H1 (cell line): ENCODE data around the gene ZNF521. TPM values are rescaled to one million over a fixed set of nuclear protein-coding genes. Genes with fewer than 3 reads are reported as not detected.

ENCODE experiments used
- CTCF ChIA-PET: fragments of 300-600 bp; sonication (Branson Sonifier 250); formaldehyde crosslinking; loops from one replicate; lab custom pipeline; 2021; ENCODE audit not compliant: partially characterized antibody; lab: Charles Lee
- POLR2A ChIA-PET: fragments of 300-600 bp; sonication (Branson Sonifier 250); formaldehyde crosslinking; loops from one replicate; lab custom pipeline; 2021; ENCODE audit warnings: inconsistent platforms; ENCODE audit not compliant: partially characterized antibody; lab: Charles Lee
- DNase-seq, 2 experiments: peaks; one replicate each; pipeline versions ENCODE4 v3.0.0 to v3.0.0-alpha.2; 2010 to 2022; ENCODE audit warnings: low spot score in 2 of 2, low read depth in 1 of 2, mixed read lengths in 1 of 2
- FAIRE-seq: peaks from 2 replicates; lab custom pipeline; 2011; peaks lifted over from hg19 to GRCh38; lab: Jason Lieb, UNC
- H2AFZ ChIP-seq: 2 replicates; pipeline ENCODE4 v1.8.1; 2012; ENCODE audit warnings: low read length, inconsistent platforms
- H2AK5ac ChIP-seq: 2 replicates; pipeline ENCODE4 v1.6.1; 2013; ENCODE audit warnings: low read depth, low read length
- H2BK120ac ChIP-seq: replicated peaks from 2 replicates; pipeline ENCODE3; 2013; ENCODE audit warnings: low read depth, low read length, inconsistent platforms
- H2BK12ac ChIP-seq: 2 replicates; pipeline ENCODE4 v1.6.1; 2013; ENCODE audit warnings: low read depth, low read length
- H2BK15ac ChIP-seq: 2 replicates; pipeline ENCODE4 v1.6.1; 2013; ENCODE audit warnings: low read length
- H2BK20ac ChIP-seq: 2 replicates; pipeline ENCODE4 v1.6.1; 2013; ENCODE audit warnings: low read length
- H2BK5ac ChIP-seq: 2 replicates; pipeline ENCODE4 v1.6.1; 2013; ENCODE audit warnings: low read depth, low read length
- H3K14ac ChIP-seq: 2 replicates; pipeline ENCODE4 v1.6.1; 2013; ENCODE audit warnings: inconsistent platforms; ENCODE audit not compliant: insufficient read length
- H3K18ac ChIP-seq: 2 replicates; pipeline ENCODE4 v1.6.1; 2013; ENCODE audit warnings: low read length; ENCODE audit errors: extremely low read depth
- H3K23ac ChIP-seq: 2 replicates; pipeline ENCODE4 v1.6.1; 2013; ENCODE audit warnings: inconsistent platforms; ENCODE audit not compliant: insufficient read length
- H3K23me2 ChIP-seq: 2 replicates; pipeline ENCODE4 v1.6.1; 2013; ENCODE audit warnings: low read depth, low read length
- H3K27ac ChIP-seq: 2 replicates; pipeline ENCODE4 v1.6.1; 2011; ENCODE audit warnings: low read depth, low read length, inconsistent platforms
- H3K27me3 ChIP-seq, 4 experiments: replicated peaks in 1 of 4; 1 replicate in 1 of 4; 2 replicates in 3 of 4; pipeline versions ENCODE4 v1.6.1 to v1.8.1; 2011 to 2013; ENCODE audit warnings: low read length in 3 of 4, mild to moderate bottlenecking in 3 of 4, inconsistent platforms in 2 of 4, mixed read lengths in 2 of 4, moderate library complexity in 1 of 4; ENCODE audit not compliant: control insufficient read depth in 3 of 4, insufficient read depth in 3 of 4; ENCODE audit errors: extremely low read depth in 1 of 4
- H3K36me3 ChIP-seq, 4 experiments: 2 replicates each; pipeline versions ENCODE4 v1.6.1 to v1.8.1; 2011 to 2013; ENCODE audit warnings: mild to moderate bottlenecking in 4 of 4, low read length in 3 of 4, moderate library complexity in 2 of 4, control low read depth in 1 of 4, inconsistent platforms in 1 of 4; ENCODE audit not compliant: insufficient read depth in 4 of 4, control insufficient read depth in 2 of 4
- H3K4ac ChIP-seq: replicated peaks from 2 replicates; pipeline ENCODE3; 2013; ENCODE audit warnings: low read length, low read depth, mixed read lengths, inconsistent platforms; ENCODE audit not compliant: insufficient read length
- H3K4me1 ChIP-seq, 4 experiments: replicated peaks in 1 of 4; 1 replicate in 1 of 4; 2 replicates in 3 of 4; pipeline versions ENCODE4 v1.6.1 to v1.8.1; 2011 to 2013; ENCODE audit warnings: low read length in 3 of 4, inconsistent platforms in 2 of 4, mixed read lengths in 1 of 4; ENCODE audit not compliant: insufficient read depth in 4 of 4, control insufficient read depth in 3 of 4
- H3K4me2 ChIP-seq, 2 experiments: 2 replicates each; pipeline versions ENCODE4 v1.6.1 to v1.8.1; 2011 to 2013; ENCODE audit warnings: low read depth in 2 of 2, low read length in 2 of 2, control low read depth in 1 of 2, inconsistent platforms in 1 of 2, mild to moderate bottlenecking in 1 of 2; ENCODE audit not compliant: insufficient read depth in 1 of 2
- H3K4me3 ChIP-seq, 4 experiments: fragments of 200-600, 300-600 bp in 1 of 4; sonication (generic), shearing (Covaris generic), sonication (Bioruptor Twin) in 1 of 4; 2 replicates each; pipeline versions ENCODE4 v1.5.1 to v1.8.1; 2011 to 2016; ENCODE audit warnings: low read length in 4 of 4, low read depth in 3 of 4, control low read depth in 2 of 4, inconsistent platforms in 2 of 4, mild to moderate bottlenecking in 2 of 4, mixed read lengths in 1 of 4, moderate library complexity in 1 of 4; ENCODE audit not compliant: insufficient read depth in 2 of 4; ENCODE audit errors: extremely low read depth in 1 of 4
- H3K56ac ChIP-seq: replicated peaks from 2 replicates; pipeline ENCODE3; 2013; ENCODE audit warnings: low read depth, mild to moderate bottlenecking, mixed read lengths, low read length, inconsistent platforms; ENCODE audit not compliant: insufficient read length
- H3K79me1 ChIP-seq: 2 replicates; pipeline ENCODE4 v1.6.1; 2013; ENCODE audit warnings: low read depth, low read length, control low read depth
- H3K79me2 ChIP-seq, 2 experiments: 2 replicates each; pipeline versions ENCODE4 v1.6.1 to v1.8.1; 2012 to 2013; ENCODE audit warnings: low read length in 2 of 2, mild to moderate bottlenecking in 2 of 2, inconsistent platforms in 1 of 2; ENCODE audit not compliant: insufficient read depth in 2 of 2, control insufficient read depth in 1 of 2
- H3K9ac ChIP-seq, 4 experiments: replicated peaks in 1 of 4; 1 replicate in 1 of 4; 2 replicates in 3 of 4; pipeline versions ENCODE4 v1.6.1 to v1.8.1; 2011 to 2013; ENCODE audit warnings: low read depth in 3 of 4, low read length in 3 of 4, control low read depth in 2 of 4, mild to moderate bottlenecking in 2 of 4, moderate library complexity in 2 of 4, inconsistent platforms in 1 of 4; ENCODE audit errors: extremely low read depth in 1 of 4
- H3K9me3 ChIP-seq, 2 experiments: 2 replicates each; pipeline versions ENCODE4 v1.6.1 to v1.8.1; 2012 to 2013; ENCODE audit warnings: mild to moderate bottlenecking in 2 of 2, moderate library complexity in 2 of 2, control low read depth in 1 of 2, inconsistent platforms in 1 of 2, low read depth in 1 of 2, low read length in 1 of 2, mixed read lengths in 1 of 2; ENCODE audit not compliant: insufficient read depth in 2 of 2
- H4K20me1 ChIP-seq, 2 experiments: replicated peaks in 1 of 2; 2 replicates each; pipeline versions ENCODE3 to v1.8.1; 2011 to 2013; ENCODE audit warnings: inconsistent platforms in 2 of 2, low read length in 2 of 2, mild to moderate bottlenecking in 1 of 2; ENCODE audit not compliant: insufficient read depth in 2 of 2, control insufficient read depth in 1 of 2
- H4K5ac ChIP-seq: 2 replicates; pipeline ENCODE4 v1.6.1; 2013; ENCODE audit warnings: low read length, low read depth, mixed read lengths, inconsistent platforms; ENCODE audit not compliant: insufficient read length
- H4K8ac ChIP-seq: 2 replicates; pipeline ENCODE4 v1.8.0; 2013; ENCODE audit warnings: mild to moderate bottlenecking, moderate library complexity, low read length, inconsistent platforms; ENCODE audit not compliant: insufficient read depth; ENCODE audit errors: extremely low read depth
- H4K91ac ChIP-seq: replicated peaks from 2 replicates; pipeline ENCODE3; 2013; ENCODE audit warnings: low read length, mixed read lengths, inconsistent platforms; ENCODE audit not compliant: insufficient read length
- BRCA1 ChIP-seq: IDR thresholded peaks from 2 replicates; pipeline ENCODE4 v1.6.1; 2012; ENCODE audit warnings: low read depth, low read length, improper control_type of control experiment
- CEBPB ChIP-seq: IDR thresholded peaks from 2 replicates; pipeline ENCODE4 v1.6.1; 2012; ENCODE audit warnings: low read depth, low read length
- CTBP2 ChIP-seq: IDR thresholded peaks from 2 replicates; pipeline ENCODE4 v1.7.0; 2011; ENCODE audit warnings: borderline replicate concordance, mild to moderate bottlenecking, moderate library complexity, mixed read lengths, low read length; ENCODE audit not compliant: insufficient read depth, insufficient read length
- GABPA ChIP-seq: IDR thresholded peaks from 2 replicates; pipeline ENCODE4 v1.6.1; 2011; ENCODE audit warnings: mild to moderate bottlenecking, low read length, moderate library complexity, borderline replicate concordance; ENCODE audit not compliant: insufficient read depth
- KDM5A ChIP-seq: fragments of 200-600 bp; IDR thresholded peaks from 2 replicates; pipeline ENCODE4 v1.7.1; 2012; ENCODE audit warnings: mild to moderate bottlenecking, low read length, inconsistent platforms, mixed read lengths
- POLR2AphosphoS5 ChIP-seq: IDR thresholded peaks from 2 replicates; pipeline ENCODE4 v1.6.1; 2011; ENCODE audit warnings: low read depth, low read length
- RFX5 ChIP-seq: IDR thresholded peaks from 2 replicates; pipeline ENCODE4 v1.6.1; 2011; ENCODE audit warnings: low read depth, low read length, improper control_type of control experiment, borderline replicate concordance
- RNF2 ChIP-seq: fragments of 200-900, 300-1000 bp; sonication (generic); IDR thresholded peaks from 2 replicates; pipeline ENCODE4 v1.7.1; 2016; ENCODE audit warnings: borderline replicate concordance, low read depth, mild to moderate bottlenecking, antibody characterized with exemption, low read length; ENCODE audit not compliant: poor library complexity, severe bottlenecking; ENCODE audit errors: missing control alignments
- SAP30 ChIP-seq: fragments of 300-600 bp; sonication (generic); IDR thresholded peaks from 2 replicates; pipeline ENCODE4 v1.7.1; 2012; ENCODE audit warnings: low read length, moderate library complexity, mild to moderate bottlenecking, inconsistent platforms; ENCODE audit not compliant: insufficient read depth, insufficient replicate concordance
- SIRT6 ChIP-seq: IDR thresholded peaks from one replicate; pipeline ENCODE4 v1.7.1; 2012; ENCODE audit warnings: low read length, inconsistent platforms
- SP4 ChIP-seq: IDR thresholded peaks from 2 replicates; pipeline ENCODE4 v1.6.1; 2012; ENCODE audit warnings: low read length, inconsistent platforms
- SUZ12 ChIP-seq: fragments of 200-600 bp; sonication (generic); IDR thresholded peaks from 2 replicates; pipeline ENCODE4 v1.6.1; 2012; ENCODE audit warnings: mild to moderate bottlenecking, inconsistent platforms, low read length, moderate library complexity, mixed read lengths
- TBP ChIP-seq: IDR thresholded peaks from 2 replicates; pipeline ENCODE4 v1.6.1; 2011; ENCODE audit warnings: low read depth, low read length, improper control_type of control experiment
- TEAD4 ChIP-seq: IDR thresholded peaks from 2 replicates; pipeline ENCODE4 v1.6.1; 2012; ENCODE audit warnings: low read depth, low read length, inconsistent platforms, mixed read lengths
- WGBS, 2 experiments: shearing (Covaris generic) in 1 of 2; methylation state at CpG; one replicate each; pipeline versions ENCODE4 v1.1.6 to v1.1.7; 2013 to 2015; ENCODE audit warnings: low lambda C conversion rate in 2 of 2, mixed read lengths in 2 of 2, inconsistent platforms in 1 of 2, low coverage in 1 of 2, missing lambda C conversion rate in 1 of 2; ENCODE audit not compliant: insufficient replicate concordance in 2 of 2, insufficient coverage in 1 of 2, insufficient read length in 1 of 2; ENCODE audit errors: extremely low coverage in 1 of 2, missing lambda C conversion rate in 1 of 2; 5-methylcytosine and 5-hydroxymethylcytosine counted together
- polyA plus RNA-seq, 7 experiments: library from polyadenylated mRNA; depleted of rRNA in 3 of 7; stranded (reverse) in 5 of 7; unstranded in 2 of 7; fragments of >200 nt in 5 of 7; fragments of 200-250 nt in 2 of 7; gene quantifications; 1 replicate in 5 of 7; 2 replicates in 1 of 7; 4 replicates in 1 of 7; pipeline versions ENCODE4 v1.2.1 to v1.2.3, GENCODE V29; 2011 to 2013; ENCODE audit warnings: missing spikeins in 2 of 7, mixed read lengths in 2 of 7
- total RNA-seq: library from RNA; stranded (reverse); fragmentation: NEBNext Ultra II Directional; extraction: Animal tissue kit (Norgen Biotek cat#: 25700); gene quantifications from 2 replicates; pipeline ENCODE4 v1.2.1, GENCODE V29; 2021

Gene ZNF521
- total and polyA plus RNA-seq, 2 of the 8 experiments (the other 6 are each of a cell fraction or from before 2014, with no cell fraction given), result 9.5 to 15.8 TPM

DNA sequence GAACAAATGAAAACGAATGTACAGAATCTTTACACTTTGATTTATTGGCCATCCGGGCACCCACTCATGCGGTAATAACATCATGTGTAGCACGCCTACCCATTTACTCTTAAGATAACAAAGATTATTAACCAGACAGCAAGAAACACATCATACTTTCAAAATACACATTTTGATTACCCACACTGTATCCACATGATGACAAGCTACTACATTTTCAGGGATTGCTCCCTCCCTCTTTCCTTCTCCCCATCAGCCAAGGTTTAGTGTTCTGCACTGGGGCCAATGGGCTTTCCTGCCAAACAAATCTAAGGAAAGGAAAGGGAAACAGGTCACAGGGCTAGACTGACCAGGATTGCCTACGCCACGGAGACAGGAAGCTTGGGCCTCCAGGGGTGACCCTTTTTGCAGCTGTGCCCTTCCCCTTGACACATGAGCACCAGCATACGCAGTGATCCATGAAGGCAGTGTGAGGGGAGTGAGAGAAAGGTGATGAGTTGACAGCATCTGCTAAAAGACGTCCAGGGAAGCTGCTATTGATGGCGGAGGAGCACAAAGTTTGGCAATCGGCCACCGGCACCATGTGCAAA lies 76.5 kb downstream of the ZNF521 start:
- Histone ChIP-seq H3K23ac (no peak overlapping the region), H3K79me2 (no peaks in the 10 kb centered on the region), H4K91ac (no peak overlapping the region), H2BK5ac (no peak overlapping the region), H4K5ac (no peak overlapping the region), H3K36me3 (no peaks in the 10 kb centered on the region), H2AK5ac (no peak overlapping the region), H3K9me3 (no peaks in the 10 kb centered on the region), H3K4me3 (no peak overlapping the region), H4K8ac (no peak overlapping the region), H2AFZ (no peak overlapping the region), H3K14ac (no peak overlapping the region), H3K9ac (no peak overlapping the region), H3K27ac (no peak overlapping the region), H3K79me1 (no peaks in the 10 kb centered on the region), H3K18ac (no peak overlapping the region), H3K23me2 (no peaks in the 10 kb centered on the region), H3K4me1 (peaks cover 0 to 3% (median 0%) of the 10 kb centered on the region in 4 experiments; a peak in 2 of 7 replicates), H2BK120ac (no peak overlapping the region), H2BK15ac (no peak overlapping the region), H3K56ac (no peak overlapping the region), H3K4me2 (no peak overlapping the region), H4K20me1 (no peaks in the 10 kb centered on the region), H2BK20ac (no peak overlapping the region), H2BK12ac (no peak overlapping the region), H3K4ac (no peak overlapping the region), H3K27me3 (no peaks in the 10 kb centered on the region)
- 83% methylated on average over 11 of the region's 11 CpGs; no CpG with 5 or more reads in 1 of the 2 experiments for WGBS, 2 experiments
- DNase-seq (no peak), FAIRE-seq (no peak)
- ChIA-PET CTCF (interaction anchor here (0.6 kb wide), 1 partner anchor 132 kb away, joined by 3 read pairs; no protein-coding TSS in a partner anchor), POLR2A (interaction anchor here (0.5 kb wide), 1 partner anchor 258 kb away, joined by 3 read pairs; no protein-coding TSS in a partner anchor)
- TF ChIP-seq RFX5 (no peak), GABPA (no peak), POLR2AphosphoS5 (no peak), TBP (no peak), KDM5A (no peak), SAP30 (no peak), CTBP2 (no peak), RNF2 (no peak), SUZ12 (no peak), CEBPB (no peak), SP4 (no peak), TEAD4 (no peak), BRCA1 (no peak), SIRT6 (no peak)
